GM23338 (cell line): Measurements from ENCODE around the gene BNC2.

ENCODE experiments used
- CTCF ChIP-seq, 2 experiments: fragments of 200-600 bp in 1 of 2; sonication (generic) in 1 of 2; conservative IDR thresholded peaks; 2 replicates each; pipeline versions ENCODE4 v1.5.1 to v1.6.1; 2016 to 2017; ENCODE audit warnings: antibody characterized with exemption in 2 of 2, low read depth in 2 of 2, mild to moderate bottlenecking in 2 of 2, moderate library complexity in 1 of 2
- EZH2 ChIP-seq: fragments of 200-600 bp; sonication (generic); IDR thresholded peaks from one replicate; pipeline ENCODE4 v1.8.0; 2017; ENCODE audit warnings: antibody characterized with exemption, mild to moderate bottlenecking, low read depth; ENCODE audit not compliant: unreplicated experiment
- ZNF331 ChIP-seq: fragments of 250-450 bp; sonication (Bioruptor Pico); IDR thresholded peaks from 2 replicates; pipeline ENCODE4 v1.5.0; 2020; ENCODE audit warnings: low read depth, mild to moderate bottlenecking, moderate library complexity

GRCh38 chr9:16728137-16728508, 142.3 kb downstream of the BNC2 start:
- TF ChIP-seq ZNF331 (no peak), CTCF (conservative IDR thresholded peaks at IDR 0.05; ENCODE audit: low read depth in 2 of 2) (no peak), EZH2 (no peak)
